ENCODE measurements around the gene ROS1.

ROS1 gene

DNA sequence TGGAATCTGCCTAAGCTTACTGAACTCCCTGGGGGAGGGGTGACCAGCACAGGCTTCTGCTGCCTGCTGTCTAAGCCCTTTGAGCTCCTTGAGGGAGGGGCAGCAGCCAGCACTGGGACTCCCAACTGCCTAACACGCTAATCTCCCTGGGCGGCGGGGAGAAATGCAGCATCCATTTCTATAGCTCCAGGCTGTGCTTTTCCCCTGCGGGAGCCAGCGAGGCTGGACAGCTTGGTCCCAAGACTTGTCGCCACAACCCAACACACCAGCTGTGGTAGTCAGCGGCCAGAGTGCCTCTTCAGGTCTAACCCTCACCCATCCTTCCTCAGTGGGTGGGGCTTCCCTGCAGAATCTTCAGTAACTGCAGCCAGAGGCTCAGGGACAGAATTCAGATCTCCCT, 95.8 kb downstream of the ROS1 start:
- no peak overlapping the region for H3K4me3 ChIP-seq (ENCODE audit: low read depth, low read length)

DNA sequence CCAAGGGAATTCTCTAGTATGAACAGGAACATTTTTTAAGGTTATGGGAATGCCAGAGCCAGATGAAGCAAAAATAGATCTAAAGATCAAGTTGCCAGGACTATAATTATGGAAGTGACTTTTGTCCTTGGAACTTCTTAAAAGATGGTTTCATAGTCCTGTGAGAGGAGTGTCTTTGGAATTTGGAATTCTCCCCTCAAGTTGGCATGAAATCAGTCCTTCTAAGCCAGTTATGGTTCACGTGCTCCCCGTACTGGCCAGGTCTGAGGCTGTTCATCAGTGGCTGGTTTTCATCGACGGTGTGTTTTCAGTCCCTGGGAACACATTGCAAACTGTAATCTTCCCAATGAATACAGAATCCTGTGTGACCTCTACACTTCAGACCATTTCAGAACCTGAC, 97.2 kb downstream of the ROS1 start:
- no peak overlapping the region for H3K9ac ChIP-seq (ENCODE audit: low read depth, low read length)

More for the DNA sequence above, 95.8 kb downstream of the ROS1 start:
- Histone ChIP-seq H3K4me1 (ENCODE audit: control insufficient read depth, insufficient read depth, low read length) (no peaks in the 10 kb centered on the region), H3K36me3 (ENCODE audit: control insufficient read depth, insufficient read depth, low read length) (no peaks in the 10 kb centered on the region), H3K27me3 (ENCODE audit: control insufficient read depth, insufficient read depth, low read length) (no peaks in the 10 kb centered on the region), H3K9me3 (ENCODE audit: control insufficient read depth, insufficient read depth, low read length) (no peaks in the 10 kb centered on the region), H3K9ac (ENCODE audit: low read depth, low read length) (no peak overlapping the region)

DNA sequence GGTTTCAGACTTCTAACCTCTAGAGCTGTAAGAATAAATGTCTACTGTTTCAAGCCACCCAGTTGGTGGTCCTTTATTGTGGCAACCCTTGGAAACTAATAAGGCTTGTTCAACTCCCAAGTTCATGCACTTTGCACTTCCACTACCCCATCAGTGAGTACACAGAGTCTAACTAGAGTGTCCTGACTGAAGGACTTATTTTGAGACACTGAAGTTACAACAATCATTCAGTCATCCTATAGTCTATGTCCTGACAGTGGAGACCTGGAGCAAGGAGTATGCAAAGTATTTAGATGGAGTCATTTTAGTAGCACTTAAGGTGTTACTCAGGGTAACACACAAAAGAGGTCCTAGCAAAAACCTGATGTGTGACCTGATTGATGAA, 97.7 kb downstream of the ROS1 start:
- Histone ChIP-seq H3K4me3 (ENCODE audit: low read depth, low read length) (no peak overlapping the region), H3K27me3 (ENCODE audit: control insufficient read depth, insufficient read depth, low read length) (no peaks in the 10 kb centered on the region), H3K4me1 (ENCODE audit: control insufficient read depth, insufficient read depth, low read length) (no peaks in the 10 kb centered on the region), H3K9ac (ENCODE audit: low read depth, low read length) (no peak overlapping the region), H3K9me3 (ENCODE audit: control insufficient read depth, insufficient read depth, low read length) (no peaks in the 10 kb centered on the region), H3K36me3 (ENCODE audit: control insufficient read depth, insufficient read depth, low read length) (no peaks in the 10 kb centered on the region)

More for the DNA sequence above, 97.2 kb downstream of the ROS1 start:
- H3K27me3 ChIP-seq (ENCODE audit: control insufficient read depth, insufficient read depth, low read length): no peaks in the 10 kb centered on the region
- H3K36me3 ChIP-seq (ENCODE audit: control insufficient read depth, insufficient read depth, low read length): no peaks in the 10 kb centered on the region
- no peak overlapping the region for H3K4me3 ChIP-seq (ENCODE audit: low read depth, low read length)
- H3K9me3 ChIP-seq (ENCODE audit: control insufficient read depth, insufficient read depth, low read length): no peaks in the 10 kb centered on the region
- no peaks in the 10 kb centered on the region for H3K4me1 ChIP-seq (ENCODE audit: control insufficient read depth, insufficient read depth, low read length)

DNA sequence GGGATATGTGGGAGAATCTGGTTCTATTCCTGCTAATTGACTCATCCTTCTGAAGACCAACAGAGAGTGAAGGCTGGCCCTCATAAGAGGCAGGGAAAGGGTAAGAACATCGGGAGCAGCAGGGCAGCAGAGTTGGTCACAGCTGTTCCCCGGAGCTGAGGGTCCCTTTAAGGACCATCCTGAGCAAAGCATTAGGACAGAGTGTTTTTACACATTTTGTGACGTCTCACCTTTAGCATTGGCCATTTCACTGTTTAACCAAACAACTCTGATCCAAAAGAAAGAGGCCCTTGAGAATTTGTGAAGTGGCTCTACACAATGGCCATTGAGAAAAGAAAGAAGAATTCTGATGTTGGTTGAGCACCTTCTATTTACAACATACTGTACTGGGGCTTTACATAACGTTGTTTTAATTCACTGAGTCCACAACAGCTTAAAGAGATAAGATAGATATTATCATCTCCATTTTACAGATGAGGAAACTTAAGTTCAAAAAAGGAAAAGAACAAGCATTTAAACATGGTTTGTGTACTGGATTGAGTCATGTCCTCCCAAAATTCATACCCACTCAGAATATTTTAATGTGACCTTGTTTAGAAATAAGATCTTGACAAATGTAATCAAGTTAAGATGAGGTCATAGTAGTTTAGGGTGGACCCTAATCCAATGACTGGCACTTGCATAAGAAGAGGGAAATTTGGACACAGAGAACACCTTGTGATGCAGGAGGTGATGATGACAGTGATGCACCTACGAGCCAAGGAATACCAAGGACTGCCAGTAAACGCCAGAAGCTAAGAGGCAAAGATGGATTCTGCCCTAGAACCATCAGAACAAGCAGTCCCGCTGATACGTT, 98.4 kb downstream of the ROS1 start:
- Histone ChIP-seq H3K4me3 (ENCODE audit: low read depth, low read length) (no peak overlapping the region), H3K9me3 (ENCODE audit: control insufficient read depth, insufficient read depth, low read length) (no peaks in the 10 kb centered on the region)

DNA sequence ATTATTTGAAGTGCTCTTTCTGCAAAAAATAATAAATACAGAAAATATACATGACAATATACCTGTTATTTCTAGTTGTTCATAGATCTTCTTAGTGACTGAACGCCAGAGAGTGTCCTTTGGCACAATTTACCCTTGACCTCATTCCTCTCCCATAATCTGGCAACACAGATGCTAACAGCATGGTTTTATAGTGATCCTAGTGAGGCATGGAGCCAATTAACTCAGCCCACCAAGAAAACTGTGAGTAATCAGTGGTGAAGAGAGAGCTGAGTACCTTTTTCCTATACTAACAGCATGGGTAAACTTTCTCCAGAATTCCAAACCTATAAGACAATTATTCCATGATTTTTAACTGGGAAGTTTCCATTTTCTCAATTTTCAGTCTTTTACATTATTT, 99.3 kb downstream of the ROS1 start:
- Histone ChIP-seq H3K9me3 (ENCODE audit: control insufficient read depth, insufficient read depth, low read length) (no peaks in the 10 kb centered on the region), H3K27me3 (ENCODE audit: control insufficient read depth, insufficient read depth, low read length) (no peaks in the 10 kb centered on the region), H3K36me3 (ENCODE audit: control insufficient read depth, insufficient read depth, low read length) (no peaks in the 10 kb centered on the region), H3K9ac (ENCODE audit: low read depth, low read length) (no peak overlapping the region), H3K4me3 (ENCODE audit: low read depth, low read length) (no peak overlapping the region), H3K4me1 (ENCODE audit: control insufficient read depth, insufficient read depth, low read length) (no peaks in the 10 kb centered on the region)

More for the DNA sequence above, 98.4 kb downstream of the ROS1 start:
- Histone ChIP-seq H3K27me3 (ENCODE audit: control insufficient read depth, insufficient read depth, low read length) (no peaks in the 10 kb centered on the region), H3K36me3 (ENCODE audit: control insufficient read depth, insufficient read depth, low read length) (no peaks in the 10 kb centered on the region), H3K9ac (ENCODE audit: low read depth, low read length) (no peak overlapping the region), H3K4me1 (ENCODE audit: control insufficient read depth, insufficient read depth, low read length) (no peaks in the 10 kb centered on the region)

DNA sequence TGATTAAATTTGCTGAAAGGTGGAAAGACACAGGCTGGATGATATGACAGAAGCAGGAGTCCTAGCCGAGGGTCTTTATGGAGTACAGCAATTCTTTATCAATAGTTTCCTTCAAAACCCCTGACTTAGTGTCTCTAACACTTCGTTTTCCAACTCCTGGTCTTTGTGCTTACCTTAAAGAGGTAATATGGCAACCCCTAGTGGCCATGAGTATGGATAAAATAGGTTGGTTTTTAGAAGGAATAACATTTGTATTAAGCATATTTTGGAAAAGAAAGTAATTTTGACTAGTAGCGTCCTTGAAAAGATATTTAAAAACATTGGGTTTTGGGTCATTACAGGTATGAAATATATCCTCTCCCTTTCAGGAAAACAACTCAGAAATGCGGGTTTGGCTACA, 108.5 kb downstream of the ROS1 start:
- no peak overlapping the region for H3K9ac ChIP-seq (ENCODE audit: low read depth, low read length)
- H3K27me3 ChIP-seq (ENCODE audit: control insufficient read depth, insufficient read depth, low read length): no peaks in the 10 kb centered on the region
- no peaks in the 10 kb centered on the region for H3K4me1 ChIP-seq (ENCODE audit: control insufficient read depth, insufficient read depth, low read length)

DNA sequence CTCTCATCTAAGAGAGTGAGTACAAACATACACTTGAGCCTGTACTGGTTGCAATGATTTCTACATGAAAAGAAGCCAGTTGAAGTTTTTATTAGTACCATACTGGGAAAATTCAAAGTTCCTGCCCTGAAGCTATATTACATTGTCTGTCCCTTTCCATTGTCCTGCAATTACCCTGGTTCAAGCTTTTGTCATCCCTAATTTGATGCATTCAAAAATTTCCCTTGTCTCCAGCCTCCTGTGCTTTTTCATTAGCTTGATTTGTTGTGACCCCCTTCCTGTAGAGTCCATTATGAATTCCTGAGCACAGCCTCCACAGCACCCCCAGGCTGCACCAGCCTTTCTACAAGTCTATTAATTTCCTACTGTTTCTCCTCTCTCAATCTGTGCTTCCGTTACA, 114.0 kb downstream of the ROS1 start:
- Histone ChIP-seq H3K9ac (ENCODE audit: low read depth, low read length) (no peak overlapping the region), H3K4me3 (ENCODE audit: low read depth, low read length) (no peak overlapping the region), H3K36me3 (ENCODE audit: control insufficient read depth, insufficient read depth, low read length) (no peaks in the 10 kb centered on the region), H3K27me3 (ENCODE audit: control insufficient read depth, insufficient read depth, low read length) (no peaks in the 10 kb centered on the region), H3K4me1 (ENCODE audit: control insufficient read depth, insufficient read depth, low read length) (peaks cover 3% of the 10 kb centered on the region), H3K9me3 (ENCODE audit: control insufficient read depth, insufficient read depth, low read length) (no peaks in the 10 kb centered on the region)

More for the DNA sequence above, 108.5 kb downstream of the ROS1 start:
- Histone ChIP-seq H3K36me3 (ENCODE audit: control insufficient read depth, insufficient read depth, low read length) (no peaks in the 10 kb centered on the region), H3K9me3 (ENCODE audit: control insufficient read depth, insufficient read depth, low read length) (no peaks in the 10 kb centered on the region), H3K4me3 (ENCODE audit: low read depth, low read length) (no peak overlapping the region)

DNA sequence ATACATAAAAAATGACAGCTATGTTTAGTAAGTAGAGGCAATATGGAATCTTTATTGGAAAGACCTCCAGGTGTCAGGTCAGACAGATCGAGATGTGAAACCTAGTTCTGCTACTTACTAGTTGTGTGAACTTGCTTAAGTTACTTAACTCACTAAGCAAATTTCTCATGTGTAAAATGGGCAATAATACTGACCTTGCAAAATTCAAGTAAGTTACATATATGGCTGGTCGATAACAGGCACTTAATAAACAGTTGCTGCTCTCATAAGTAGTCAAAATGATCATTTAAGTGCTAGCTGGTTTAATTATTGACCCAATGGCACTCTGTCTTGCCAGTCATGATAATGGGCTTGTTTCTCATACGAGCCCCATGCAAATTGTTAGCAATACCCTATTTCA, 114.4 kb downstream of the ROS1 start:
- Histone ChIP-seq H3K36me3 (ENCODE audit: control insufficient read depth, insufficient read depth, low read length) (no peaks in the 10 kb centered on the region), H3K4me1 (ENCODE audit: control insufficient read depth, insufficient read depth, low read length) (peaks cover 3% of the 10 kb centered on the region), H3K9me3 (ENCODE audit: control insufficient read depth, insufficient read depth, low read length) (no peaks in the 10 kb centered on the region), H3K27me3 (ENCODE audit: control insufficient read depth, insufficient read depth, low read length) (no peaks in the 10 kb centered on the region), H3K9ac (ENCODE audit: low read depth, low read length) (no peak overlapping the region), H3K4me3 (ENCODE audit: low read depth, low read length) (no peak overlapping the region)

DNA sequence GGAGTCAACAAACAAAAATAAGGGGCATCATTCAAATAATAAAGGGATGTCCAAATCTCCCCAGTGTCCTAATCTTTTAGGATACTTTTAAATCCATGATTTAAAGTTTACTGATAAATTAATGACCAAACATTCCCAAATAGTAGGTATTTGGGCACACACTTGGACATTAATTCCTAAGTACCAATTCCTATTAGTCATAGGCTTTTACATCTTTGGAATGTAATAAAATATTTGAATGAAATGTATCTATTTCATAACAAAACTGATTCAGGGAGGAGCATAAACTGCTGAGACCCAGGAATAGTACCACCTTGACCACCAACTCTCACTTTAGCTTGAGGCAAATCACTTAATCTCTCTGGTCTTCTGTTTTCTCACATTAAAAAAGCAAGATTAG, 116.1 kb downstream of the ROS1 start:
- H3K4me1 ChIP-seq (ENCODE audit: control insufficient read depth, insufficient read depth, low read length): peaks cover 3% of the 10 kb centered on the region
- H3K9ac ChIP-seq (ENCODE audit: low read depth, low read length): no peak overlapping the region
- no peak overlapping the region for H3K4me3 ChIP-seq (ENCODE audit: low read depth, low read length)
- no peaks in the 10 kb centered on the region for H3K27me3 ChIP-seq (ENCODE audit: control insufficient read depth, insufficient read depth, low read length)
- no peaks in the 10 kb centered on the region for H3K36me3 ChIP-seq (ENCODE audit: control insufficient read depth, insufficient read depth, low read length)
- H3K9me3 ChIP-seq (ENCODE audit: control insufficient read depth, insufficient read depth, low read length): no peaks in the 10 kb centered on the region

DNA sequence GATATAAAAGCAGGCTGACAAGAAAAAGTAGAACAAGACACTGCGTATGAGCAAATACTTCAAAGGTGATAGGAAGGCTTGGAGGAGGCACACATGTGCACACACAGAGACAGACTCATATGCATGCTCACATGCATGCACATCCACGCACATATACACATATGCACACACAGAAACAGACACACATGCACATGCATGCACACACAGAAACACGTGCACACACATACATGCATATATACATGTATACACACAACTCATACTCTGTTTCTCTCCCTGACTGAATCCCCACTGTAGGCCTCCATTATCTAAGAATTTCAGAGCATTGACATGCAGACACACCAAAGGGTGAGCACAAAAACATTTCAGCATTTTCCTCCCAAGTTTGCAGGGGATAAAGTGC, 116.7 kb downstream of the ROS1 start:
- peaks cover 3% of the 10 kb centered on the region for H3K4me1 ChIP-seq (ENCODE audit: control insufficient read depth, insufficient read depth, low read length)
- H3K9ac ChIP-seq (ENCODE audit: low read depth, low read length): no peak overlapping the region
- no peaks in the 10 kb centered on the region for H3K27me3 ChIP-seq (ENCODE audit: control insufficient read depth, insufficient read depth, low read length)
- H3K9me3 ChIP-seq (ENCODE audit: control insufficient read depth, insufficient read depth, low read length): no peaks in the 10 kb centered on the region
- no peak overlapping the region for H3K4me3 ChIP-seq (ENCODE audit: low read depth, low read length)
- H3K36me3 ChIP-seq (ENCODE audit: control insufficient read depth, insufficient read depth, low read length): no peaks in the 10 kb centered on the region

DNA sequence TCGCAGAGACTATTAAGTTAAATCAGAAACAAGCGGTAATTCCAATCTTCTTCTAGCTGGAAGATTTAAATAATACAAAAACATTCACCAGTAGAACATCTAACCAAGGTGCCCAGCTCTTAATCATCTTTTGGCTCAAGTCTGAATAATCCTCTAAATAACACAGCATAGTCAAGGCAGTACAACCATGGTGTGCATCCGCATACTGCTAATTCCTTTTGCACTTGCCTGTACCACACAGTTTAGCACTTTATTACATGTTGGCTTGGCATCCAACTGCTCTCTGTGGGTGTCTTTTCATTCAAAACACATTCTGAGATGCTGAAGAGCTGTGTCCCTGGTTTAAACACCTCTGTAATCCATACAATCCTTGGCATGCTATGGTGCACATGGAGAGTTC, 118.1 kb downstream of the ROS1 start:
- no peaks in the 10 kb centered on the region for H3K9me3 ChIP-seq (ENCODE audit: control insufficient read depth, insufficient read depth, low read length)
- no peaks in the 10 kb centered on the region for H3K27me3 ChIP-seq (ENCODE audit: control insufficient read depth, insufficient read depth, low read length)
- H3K4me3 ChIP-seq (ENCODE audit: low read depth, low read length): no peak overlapping the region
- H3K9ac ChIP-seq (ENCODE audit: low read depth, low read length): no peak overlapping the region
- H3K4me1 ChIP-seq (ENCODE audit: control insufficient read depth, insufficient read depth, low read length): peaks cover 3% of the 10 kb centered on the region
- no peaks in the 10 kb centered on the region for H3K36me3 ChIP-seq (ENCODE audit: control insufficient read depth, insufficient read depth, low read length)

DNA sequence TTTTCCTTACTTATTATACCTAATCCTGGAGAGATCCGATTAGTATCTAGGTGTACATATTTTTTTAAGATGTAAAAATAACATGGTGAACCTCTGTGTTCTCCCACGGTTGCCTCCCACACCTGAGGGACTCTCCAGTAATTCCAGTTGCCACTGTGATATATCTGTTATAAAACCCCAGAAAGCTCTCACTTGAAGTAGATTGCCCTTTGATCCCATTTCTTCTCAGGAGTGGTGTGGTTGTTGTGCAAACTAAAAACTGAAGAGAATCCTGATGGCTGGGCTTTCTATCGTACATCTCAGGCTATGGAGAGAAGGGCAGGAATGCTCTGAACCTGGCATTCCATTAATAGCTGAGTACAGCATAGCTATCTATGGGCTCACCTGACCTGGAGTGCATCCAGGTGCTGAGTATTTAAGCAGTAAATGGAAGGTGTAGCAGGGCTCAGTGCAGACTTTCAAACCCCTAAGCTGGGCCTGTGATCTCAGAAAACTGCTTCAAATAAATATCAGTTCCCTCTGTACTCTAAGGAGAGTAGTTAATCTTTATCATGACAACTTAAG, 119.4 kb downstream of the ROS1 start:
- no peaks in the 10 kb centered on the region for H3K36me3 ChIP-seq (ENCODE audit: control insufficient read depth, insufficient read depth, low read length)
- no peaks in the 10 kb centered on the region for H3K4me1 ChIP-seq (ENCODE audit: control insufficient read depth, insufficient read depth, low read length)
- H3K9me3 ChIP-seq (ENCODE audit: control insufficient read depth, insufficient read depth, low read length): no peaks in the 10 kb centered on the region
- no peak overlapping the region for H3K4me3 ChIP-seq (ENCODE audit: low read depth, low read length)
- no peaks in the 10 kb centered on the region for H3K27me3 ChIP-seq (ENCODE audit: control insufficient read depth, insufficient read depth, low read length)
- H3K9ac ChIP-seq (ENCODE audit: low read depth, low read length): no peak overlapping the region

Data from iPS-15b (cell line).